NCI-H1930 (cell line): ENCODE measurements around the gene CUBN.

Experiments
- DNase-seq, 2 experiments: peaks; one replicate each; lab custom pipeline; 2025; lab: John Stamatoyannopoulos, UW

Gene CUBN

DNA sequence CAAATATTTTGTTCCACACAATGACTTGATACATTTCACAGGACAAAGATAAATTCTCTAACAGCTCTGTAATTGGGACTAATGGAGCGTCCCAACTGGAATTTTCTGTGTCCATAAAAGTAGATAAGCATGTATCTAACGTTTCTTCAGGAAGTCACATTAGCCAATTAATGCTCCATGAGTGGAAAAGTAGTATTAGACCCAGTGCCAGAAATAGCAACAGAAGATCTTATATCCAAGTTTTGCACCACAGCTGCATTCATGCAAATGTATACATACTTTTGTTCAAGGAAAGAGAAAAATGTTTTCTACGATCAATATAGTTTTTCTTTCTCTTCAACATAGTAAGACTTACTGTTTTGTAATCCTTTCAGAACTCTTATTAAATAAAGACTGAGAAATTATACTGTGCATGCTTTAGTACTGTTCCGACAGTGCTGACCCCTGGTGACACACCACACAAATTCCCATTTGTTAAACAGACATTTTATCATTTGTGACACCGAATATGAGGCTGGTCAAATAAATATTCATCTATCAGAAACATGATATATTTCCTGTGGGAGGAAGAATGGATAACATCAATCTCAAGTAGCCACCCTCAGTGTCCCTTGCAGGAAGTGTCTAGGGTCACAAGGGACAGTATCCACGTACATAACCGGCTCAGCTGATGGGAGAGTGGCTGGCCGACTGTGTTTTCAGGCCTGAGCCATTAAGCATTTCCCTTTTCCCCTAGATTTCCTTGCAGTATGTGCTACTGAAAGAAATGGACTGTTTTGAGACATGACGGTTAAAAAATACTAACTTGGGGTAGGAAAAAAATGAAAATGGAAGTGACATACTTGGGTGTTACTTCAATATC, 210.3 kb downstream of the CUBN start:
- no peak for DNase-seq

DNA sequence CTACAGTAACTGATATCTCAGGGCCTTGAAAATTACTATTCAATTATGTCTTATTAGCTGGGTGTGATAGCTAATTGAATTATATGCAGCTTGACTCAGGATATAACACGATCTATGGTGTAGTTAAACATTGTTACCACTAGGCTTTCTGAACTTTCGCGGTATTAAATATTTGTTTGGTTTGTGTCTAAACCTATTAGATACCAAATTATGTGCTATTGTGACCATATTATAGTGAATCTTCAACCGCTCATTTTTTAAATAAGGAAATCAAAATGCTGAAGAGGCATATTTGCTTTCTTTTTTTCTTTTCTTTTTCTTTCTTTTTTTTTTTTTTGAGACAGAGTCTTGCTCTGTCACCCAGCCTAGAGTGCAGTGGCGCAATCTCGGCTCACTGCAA, 213.1 kb downstream of the CUBN start:
- no peak for DNase-seq

DNA sequence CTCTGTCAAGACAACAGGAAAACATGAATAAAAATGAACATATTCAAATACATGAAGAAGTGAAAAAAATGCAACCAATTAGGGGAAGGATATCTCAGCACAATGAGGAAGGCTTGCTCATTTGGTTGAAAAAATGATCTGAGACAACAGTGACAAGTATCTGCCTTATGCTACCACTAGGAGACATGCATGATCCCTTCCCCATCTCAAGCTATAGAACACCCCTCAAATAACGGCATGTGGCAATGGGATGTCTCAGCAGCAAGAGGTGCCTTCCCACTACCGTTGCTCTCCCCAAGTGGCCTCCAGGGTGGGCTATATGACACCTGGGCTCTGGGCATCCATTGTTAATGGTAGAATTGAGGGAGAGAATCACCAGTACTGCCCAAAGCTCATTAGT, 214.3 kb downstream of the CUBN start:
- no peak for DNase-seq

DNA sequence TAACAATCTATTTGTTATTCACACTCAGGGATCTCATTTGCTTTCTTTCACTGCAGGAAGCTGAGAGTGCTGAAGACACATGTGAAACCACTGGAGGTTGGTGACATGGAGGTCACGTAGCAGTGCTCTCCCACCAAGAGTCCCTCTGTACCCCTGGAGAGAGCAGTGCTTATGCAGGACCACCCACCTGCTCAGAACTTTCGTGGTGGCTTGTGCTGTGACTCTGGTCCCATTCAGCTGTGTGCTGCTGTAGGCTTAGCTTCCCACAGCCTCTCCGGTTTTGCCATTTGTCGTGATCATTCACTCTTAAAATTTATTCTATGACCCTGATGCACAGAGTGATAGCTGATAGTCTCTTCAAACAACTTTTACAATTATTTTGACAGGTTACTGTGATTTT, 216.3 kb downstream of the CUBN start:
- no peak for DNase-seq

DNA sequence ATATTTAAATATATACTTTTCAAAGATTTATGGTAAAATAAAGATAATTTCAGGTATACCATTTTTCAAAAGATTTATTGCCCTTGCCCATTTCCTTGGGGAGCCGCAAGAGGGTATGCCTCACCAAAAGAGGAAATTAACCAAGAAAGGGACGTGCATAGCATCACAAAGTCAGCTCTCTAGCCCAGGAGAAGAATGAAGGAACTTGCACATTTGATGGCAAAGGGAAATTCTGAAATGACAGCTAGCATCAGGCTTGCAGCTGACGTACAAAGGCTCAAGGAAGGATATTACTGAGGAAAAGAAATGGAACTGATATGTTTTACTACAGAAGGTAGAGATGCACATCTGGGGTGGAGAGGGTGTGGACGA, 218.8 kb downstream of the CUBN start:
- DNase-seq, result no peak

DNA sequence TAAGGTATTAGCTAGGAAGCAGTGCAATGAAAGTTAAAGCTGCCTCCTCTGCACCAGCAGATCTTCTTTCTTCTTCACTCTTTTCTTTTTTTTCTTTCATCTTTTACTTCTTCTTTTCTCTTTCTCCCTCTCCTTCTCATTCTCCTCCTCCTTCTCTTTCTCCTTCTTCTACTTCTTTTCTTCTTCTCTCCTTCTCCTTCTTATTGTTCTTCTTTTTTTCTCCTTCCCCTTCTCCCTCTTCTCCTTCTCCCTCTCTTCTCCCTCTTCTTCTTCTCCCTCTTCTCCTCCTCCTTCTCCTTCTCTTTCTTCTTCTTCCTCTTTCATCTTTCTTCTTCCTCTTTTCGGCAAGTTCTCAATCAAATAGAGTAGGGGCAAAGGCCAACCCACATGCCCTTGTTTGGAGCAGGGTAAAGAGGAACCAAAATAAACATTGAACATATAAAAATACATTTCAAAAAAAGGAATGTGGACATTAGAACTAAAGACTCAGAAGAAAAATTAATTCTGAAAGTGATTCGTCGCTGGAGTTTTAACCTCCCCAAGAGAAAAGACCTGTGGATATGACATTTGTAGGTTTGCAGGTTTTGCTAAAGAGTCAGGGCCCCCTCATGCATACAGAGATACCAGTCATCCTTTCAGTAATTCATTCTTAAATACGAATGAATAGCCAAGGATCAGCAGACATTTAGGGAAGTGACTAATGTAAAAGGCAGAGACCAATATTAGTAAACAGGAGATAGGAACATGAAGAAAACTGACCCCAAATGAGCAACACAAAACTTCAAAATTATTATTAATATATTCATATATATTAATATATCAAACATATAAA, 219.4 kb downstream of the CUBN start:
- no peak for DNase-seq

DNA sequence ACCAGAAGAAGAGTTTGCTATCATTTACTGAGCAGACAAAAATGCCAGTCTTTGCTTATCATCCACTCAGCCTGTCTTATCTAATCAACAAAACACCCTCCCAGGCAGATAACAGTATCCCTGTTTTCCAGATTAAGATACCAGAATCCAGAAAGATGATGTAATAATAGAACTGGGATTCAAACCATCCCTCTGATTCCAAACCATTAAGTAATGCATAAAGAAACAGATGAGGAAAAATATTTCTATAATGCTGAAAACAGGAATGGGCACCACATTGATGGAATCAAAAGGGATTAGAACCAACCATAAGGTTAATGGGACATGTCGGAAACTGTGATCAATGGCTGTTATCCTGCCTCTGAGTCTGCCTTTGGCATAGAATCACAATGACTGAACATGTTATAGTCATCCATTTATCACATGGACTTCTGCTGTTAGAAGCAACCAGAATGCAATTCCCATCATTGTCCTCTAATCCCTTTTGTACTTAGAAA, 220.3 kb downstream of the CUBN start:
- DNase-seq, result no peak

DNA sequence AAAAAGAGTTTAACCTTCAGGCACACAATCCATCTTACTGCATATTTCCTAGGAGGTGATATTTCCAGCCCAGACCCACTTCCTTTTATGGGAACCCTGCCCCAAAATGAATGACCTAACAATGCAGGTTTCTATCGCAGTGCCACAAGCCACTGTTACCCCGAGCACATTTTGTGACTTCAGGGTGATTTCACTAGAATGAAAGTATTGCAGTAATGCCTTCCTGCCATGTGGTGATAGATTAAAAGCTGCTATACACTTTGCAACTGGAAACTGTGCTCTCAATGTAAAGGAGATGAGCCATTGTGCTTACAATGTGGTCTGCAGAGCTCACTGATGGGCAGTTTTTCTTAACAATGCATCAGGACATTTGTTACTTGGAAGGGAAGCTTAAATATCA, 221.9 kb downstream of the CUBN start:
- DNase-seq, result no peak

DNA sequence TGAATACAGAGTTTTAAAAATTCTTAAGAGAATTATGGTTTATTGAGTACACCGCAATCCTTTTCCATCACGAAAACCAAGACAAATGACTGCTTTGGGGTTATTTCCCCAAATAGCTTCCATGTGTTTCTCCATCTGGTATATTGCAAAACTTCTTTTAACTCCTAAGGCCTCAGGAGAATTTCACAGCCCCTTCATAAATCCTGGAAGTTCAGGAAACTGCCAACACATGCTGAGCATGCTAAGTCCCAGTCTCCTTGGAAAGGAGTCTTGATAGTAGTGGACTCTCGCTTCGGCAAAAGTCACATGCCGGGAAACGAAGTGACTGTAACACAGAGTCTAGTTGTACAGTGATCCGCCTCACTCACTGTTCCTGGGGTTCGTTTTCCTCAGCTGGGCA, 224.3 kb downstream of the CUBN start:
- DNase-seq, result no peak

DNA sequence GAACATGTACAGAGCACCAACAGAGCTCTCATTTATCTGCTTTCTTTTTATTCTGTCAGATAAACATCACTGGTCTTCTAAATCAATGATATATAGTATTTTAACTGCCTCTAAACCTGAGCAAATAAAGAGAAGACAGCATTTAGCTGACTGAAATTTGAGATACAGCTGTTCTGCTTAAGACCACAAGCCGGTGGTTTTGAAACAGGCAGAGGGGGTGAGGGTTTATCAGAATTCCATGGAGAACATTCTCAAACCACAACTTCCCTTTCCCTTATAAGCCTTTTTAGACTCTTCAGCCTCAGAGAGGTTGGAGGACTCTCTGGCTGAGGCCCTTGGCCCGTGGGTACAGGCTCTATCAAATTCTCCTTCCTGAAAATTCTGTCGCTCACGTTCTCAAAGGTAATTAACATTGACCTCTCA, 225.0 kb downstream of the CUBN start:
- no peak for DNase-seq

DNA sequence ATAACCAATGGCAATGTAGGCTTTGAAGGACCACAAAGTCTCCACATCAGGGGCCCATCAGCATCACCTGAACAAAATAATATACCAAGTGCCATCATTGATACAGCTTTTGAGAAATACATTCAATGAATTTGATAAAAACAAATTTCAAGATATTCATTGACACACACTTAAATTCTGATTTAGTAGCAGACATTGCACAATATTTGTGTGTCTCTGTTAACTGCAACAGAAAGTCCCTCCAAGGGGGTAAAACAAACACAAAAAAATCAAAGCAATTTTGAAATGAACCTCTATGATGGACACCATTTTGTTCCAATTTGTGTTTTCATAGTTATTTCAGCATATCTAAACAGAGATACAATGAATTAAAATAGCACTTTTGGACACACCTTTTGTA, 225.6 kb downstream of the CUBN start:
- no peak for DNase-seq

DNA sequence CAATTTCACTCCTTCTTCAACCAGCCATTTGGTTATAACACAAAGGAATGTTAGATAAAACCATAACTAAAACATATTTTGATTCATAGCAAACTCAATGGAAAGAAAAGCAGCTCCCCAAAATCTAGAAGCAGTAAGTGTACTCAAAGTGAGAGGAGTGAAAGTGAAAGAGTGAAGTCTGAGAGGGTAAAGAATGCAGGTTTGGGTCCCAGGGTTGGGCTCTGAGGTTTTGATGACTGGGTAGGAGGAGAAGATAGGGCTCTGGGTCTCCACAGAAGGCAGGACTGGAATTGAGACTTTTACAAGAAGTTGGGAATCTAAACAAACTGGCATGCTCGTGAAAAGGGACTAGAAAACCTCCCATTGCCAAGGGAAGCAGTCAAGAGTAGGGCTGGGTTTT, 227.0 kb downstream of the CUBN start:
- no peak for DNase-seq

DNA sequence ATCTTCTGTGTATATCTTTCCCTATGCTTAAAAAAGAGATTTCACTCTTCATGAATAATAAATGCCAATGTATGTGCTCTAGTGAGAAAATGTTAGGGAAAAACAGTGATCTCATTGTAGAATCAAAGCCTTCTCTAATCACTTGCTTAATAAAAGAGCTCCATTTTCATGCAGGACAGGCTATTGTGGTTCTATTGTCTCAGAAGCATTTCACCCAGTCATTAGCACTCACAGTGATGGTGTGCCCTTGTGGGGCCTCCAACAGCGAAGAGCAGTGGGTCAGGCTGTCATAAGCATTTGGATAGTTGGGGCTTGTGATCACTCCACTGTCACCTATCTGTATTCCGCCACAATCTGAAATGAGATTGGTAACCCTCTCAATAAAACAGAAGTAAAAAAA, 228.5 kb downstream of the CUBN start:
- DNase-seq, result no peak

DNA sequence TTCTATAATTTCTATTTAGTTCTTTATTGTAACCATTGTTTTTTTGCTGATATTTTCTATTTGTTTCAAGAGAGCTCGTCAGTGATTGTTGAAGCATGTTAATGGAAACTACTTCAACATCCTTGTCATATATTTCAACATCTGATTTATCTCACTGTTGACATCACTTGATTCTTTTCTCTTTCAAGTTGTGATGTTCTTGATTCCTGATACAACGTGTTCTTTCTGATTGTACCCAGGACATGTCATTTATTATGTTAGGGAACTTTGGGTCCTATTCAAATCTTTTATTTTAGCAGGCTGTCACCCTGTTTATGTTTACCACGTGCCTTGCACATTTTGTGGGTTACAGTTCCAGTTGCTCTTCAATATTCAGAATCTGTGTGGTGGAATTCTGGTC, 232.6 kb downstream of the CUBN start:
- DNase-seq, result no peak

DNA sequence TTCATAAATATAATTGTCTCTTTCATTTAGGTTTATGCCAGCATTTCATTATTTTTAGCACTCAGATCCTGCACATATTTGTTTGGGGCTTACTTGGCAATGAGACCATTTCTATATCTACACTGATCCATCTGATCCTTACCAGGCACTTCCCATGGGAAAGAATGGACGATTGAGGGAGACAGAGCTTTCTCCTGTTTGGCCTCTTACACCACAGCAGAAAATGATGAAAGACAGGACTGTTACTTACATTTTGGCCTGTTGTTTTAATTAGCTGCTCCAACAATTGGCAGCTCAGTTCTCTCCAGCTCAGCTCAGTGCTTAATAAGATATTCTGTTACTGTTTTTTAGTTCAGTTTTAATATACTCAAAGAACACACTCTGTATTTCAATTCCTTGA, 234.8 kb downstream of the CUBN start:
- DNase-seq, result no peak

DNA sequence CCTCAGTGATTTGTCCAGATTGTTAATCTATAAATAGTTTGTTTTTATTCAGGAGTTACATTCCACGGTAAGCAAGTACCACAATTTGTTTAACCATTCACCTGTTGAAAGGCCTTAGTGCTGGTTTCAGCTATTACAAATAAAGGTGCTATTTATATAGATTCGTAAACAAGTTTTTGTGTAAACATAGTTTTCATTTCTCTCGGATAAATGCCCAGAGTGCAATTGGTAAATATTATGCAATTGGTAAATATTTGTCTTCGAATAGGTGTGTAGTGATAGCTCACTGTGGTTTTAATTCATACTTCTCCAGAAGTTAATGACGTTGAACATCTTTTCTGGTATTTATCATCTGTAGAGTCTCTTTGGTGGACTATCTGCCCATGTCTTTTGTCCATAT, 235.9 kb downstream of the CUBN start:
- peak in 1 of 2 experiments; percentile 21 for DNase-seq

DNA sequence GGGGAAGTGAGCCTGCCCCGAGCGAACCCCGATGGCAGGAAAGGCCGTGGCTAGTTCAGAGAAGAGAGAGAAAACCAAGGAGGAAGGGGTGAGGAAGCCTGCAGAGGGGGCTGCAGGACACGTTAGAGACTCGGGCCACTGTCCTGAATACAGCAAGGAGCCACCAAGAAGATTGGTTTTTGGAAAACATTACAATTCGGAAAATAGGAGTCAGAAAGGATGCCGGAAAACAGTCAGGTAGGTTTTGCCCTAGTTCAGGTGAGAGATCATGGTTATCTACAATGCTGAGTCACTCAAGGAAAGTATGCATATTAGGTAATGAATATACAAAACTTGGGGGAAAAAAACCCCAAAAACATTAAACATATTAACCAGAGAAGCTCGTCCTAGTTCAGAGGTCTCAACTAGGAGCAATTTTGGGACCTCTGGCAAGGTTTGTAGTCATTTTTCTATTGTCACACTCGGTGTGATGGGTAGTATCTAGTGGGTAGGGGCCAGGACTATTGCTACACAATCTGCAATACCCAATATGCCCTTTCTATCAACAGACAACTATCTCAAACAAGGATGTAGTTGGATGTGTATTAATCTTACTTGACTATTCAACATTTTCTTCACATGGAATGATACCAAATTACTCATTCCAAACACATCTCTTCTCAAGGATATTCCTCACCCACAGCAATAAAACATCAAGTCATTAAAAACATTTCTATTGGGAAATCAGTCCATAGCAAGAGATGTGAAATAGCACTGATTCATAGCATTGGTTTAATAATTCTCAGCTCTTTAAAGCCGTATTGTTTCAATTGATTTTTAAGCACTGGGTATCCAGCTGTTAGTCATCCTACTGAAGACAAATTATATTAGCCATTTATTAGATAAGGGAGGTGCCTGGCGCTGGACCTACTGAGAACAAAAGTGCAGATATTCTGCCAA, 238.0 kb downstream of the CUBN start:
- DNase-seq, result no peak

DNA sequence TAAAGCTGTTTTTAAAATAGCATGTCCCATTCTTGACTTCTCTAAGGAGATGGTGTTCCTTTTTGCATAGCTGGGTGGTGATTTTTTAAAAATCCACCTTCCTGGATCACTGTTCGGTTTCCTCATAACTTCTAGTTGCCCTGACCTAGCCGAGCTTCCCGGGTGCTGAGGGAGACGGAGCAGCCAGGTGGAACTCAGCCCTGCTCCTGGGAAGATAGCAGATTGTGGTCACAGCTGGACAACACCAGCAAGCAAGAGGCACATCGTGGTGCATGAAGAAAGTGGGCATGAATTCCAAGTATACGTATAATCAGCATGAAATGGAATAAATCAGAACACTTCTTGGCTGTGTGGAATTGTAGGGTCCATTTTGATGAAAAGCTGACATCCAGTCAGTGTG, 238.9 kb downstream of the CUBN start:
- DNase-seq, result no peak

DNA sequence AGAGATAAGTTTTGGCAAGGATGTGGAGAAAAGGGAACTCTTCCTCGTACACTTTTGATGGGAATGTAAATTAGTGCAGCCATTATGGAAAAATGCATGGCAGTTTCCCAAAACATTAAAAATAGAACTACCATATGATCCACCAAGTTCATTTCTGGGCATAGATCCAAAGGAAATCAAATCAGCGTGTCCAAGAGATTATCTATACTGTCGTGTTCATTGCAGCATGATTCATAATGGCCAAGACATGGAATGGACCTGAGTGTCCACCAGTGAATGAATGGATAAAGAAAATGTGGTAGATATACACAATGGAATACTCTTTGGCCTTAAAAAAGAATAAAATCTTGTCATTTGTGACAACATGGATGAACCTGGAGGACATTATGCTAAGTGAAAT, 242.0 kb downstream of the CUBN start:
- no peak for DNase-seq

DNA sequence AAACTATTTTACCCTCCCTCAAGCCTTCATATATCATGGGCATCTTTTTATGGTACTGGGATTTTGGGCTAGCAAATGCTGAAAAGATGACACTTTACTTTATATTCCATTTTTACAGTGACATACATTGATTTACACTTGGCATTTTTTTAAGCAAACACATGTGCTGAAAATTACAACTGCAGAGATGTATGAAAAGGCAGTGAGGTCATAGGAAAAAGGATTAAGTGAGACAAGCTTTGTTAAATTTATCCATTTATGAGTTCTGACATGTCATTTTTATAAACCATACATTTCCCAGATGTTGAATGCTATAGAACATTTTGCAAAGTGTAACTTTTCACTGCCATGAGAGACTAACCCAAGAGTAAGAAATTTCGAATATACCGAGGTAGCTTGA, 243.6 kb downstream of the CUBN start:
- no peak for DNase-seq

DNA sequence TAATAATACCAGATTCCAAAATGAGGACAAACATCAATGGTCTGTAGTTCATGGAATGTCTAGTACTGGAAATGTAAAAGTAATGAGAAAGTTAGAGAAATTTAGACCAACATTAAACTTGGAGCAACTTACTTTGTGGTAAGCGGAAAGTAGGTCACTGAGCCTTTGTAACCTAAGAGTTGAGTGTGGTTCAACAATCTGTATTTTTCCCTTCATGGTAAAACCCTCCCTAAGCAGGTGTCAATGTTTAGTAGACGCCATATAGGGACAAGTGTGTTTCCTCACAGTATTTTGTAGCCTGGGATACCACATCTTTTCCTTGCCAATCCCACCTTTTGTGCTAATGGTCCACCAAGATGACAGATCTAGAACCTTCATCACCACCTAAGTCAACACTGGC, 245.1 kb downstream of the CUBN start:
- no peak for DNase-seq

DNA sequence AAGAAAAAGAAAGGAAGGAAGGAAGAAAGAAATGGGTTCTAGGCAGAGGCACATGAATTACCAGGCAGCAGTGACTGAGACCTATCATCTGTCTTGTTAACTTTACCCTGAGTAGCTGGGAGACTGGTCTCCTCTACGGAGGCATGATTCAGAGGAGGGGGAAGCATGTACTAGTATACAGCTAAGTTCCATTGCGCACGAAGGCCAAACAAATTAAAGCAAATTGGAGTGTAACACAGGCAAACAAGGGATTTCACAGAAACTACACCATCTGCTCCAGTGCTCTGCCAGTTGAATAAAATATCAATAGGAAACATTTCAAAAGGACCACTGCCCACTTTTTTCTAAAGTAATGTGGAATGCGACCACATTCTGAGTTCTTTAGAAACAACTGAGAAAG, 246.5 kb downstream of the CUBN start:
- DNase-seq, result no peak
